ENCODE results near the gene DNAJC5G. TPM values are rescaled to one million over a fixed set of nuclear protein-coding genes. Genes with fewer than 3 reads are reported as not detected.

Gene DNAJC5G
- 5.7 TPM for polyA plus RNA-seq (2012; ENCODE audit: insufficient read depth, insufficient read length)

DNA sequence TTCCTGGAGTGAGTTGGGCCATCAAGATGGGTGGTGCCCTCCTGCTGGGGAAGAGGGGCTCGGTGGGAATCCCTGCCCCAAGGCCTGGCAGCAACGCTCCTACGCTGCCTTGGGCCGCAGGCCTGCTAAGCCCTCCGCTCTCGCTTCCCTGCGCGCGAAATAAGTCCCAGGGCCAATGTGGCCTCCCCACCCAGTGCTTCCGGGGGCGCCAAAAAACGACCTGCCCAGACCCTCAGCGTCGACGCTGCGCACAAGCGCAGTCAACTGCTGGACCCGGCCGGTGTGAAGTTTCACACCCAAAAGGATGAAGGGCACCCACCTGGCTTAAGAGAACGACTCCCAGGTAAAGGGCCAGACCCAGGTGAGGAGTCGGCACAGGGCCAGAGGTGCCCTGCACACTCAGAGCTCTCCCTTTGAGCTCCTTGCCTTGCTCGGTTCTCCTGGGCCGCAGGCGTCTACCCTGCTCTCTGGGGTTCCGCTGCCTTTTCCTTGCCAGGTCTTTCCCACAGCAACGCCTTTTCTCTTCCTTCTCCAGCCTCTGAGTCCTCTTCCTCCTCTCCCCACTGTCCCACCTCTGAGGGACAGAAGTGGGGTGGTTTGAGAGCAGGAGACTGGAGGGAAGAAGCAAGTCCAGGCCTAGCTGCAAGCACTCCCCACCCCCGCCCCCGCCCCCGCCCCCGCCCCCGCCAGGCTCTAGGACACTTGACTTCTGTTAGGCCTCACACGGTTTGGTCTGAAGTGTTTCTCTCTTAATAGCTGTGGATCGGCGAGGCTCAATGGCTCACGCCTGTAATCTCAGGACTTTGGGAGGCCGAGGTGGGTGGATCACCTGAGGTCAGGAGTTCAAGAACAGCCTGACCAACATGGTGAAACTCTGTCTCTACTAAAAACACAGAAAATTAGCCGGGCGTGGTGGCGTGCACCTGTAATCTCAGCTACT, at the start of gene DNAJC5G:
Gene DNAJC5G (plus strand): TSS at position 223 of the 940 bp plus-strand sequence. CDS start 1,296 bp downstream, outside the sequence.
- no peak for DNase-seq (ENCODE audit: low read depth, low spot score)
- no peak within 1 kb of the TSS for H3K4me3 ChIP-seq (ENCODE audit: low read length)

DNA sequence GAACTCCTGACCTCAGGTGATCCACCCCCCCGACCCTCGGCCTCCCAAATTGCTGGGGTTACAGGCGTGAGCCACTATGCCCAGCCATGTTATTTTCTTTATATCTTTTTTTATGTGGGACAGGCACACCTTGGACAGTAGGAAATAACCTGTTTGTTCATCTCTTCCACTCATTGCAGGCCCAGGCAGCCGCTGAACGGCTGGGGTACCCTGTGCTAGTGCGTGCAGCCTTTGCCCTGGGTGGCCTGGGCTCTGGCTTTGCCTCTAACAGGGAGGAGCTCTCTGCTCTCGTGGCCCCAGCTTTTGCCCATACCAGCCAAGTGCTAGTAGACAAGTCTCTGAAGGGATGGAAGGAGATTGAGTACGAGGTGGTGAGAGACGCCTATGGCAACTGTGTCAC, 49.7 kb upstream of the DNAJC5G start:
- no peak overlapping the region for H3K4me3 ChIP-seq (ENCODE audit: low read length)
- no peak for DNase-seq (ENCODE audit: low read depth, low spot score)

DNA sequence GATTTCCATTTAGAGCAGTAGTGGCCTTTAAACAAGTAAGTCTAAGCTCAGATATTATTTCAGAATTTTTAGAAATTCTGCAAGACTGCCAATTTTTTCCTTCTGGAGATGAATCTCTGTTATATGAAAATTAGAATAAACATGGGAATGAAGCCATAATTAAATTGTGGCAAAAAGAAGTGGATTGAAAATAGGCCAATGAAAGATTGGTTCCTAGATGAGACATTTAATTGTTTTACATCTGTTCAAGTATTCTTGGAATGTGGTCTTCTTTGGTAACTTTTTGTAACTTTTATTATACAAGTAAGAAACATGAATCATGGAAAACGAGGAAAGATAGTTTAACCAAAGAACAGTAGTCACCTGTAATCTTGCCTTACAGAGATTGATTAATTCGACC, 47.7 kb upstream of the DNAJC5G start:
- DNase-seq (ENCODE audit: low read depth, low spot score), result no peak
- H3K4me3 ChIP-seq (ENCODE audit: low read length), result no peak overlapping the region

GRCh38 chr2:27231921-27232320, 43.3 kb upstream of the DNAJC5G start:
- H3K4me3 ChIP-seq (ENCODE audit: low read length), result no peak overlapping the region
- DNase-seq (ENCODE audit: low read depth, low spot score), result no peak

GRCh38 chr2:27233341-27233740, 41.9 kb upstream of the DNAJC5G start:
- no peak overlapping the region for H3K4me3 ChIP-seq (ENCODE audit: low read length)
- DNase-seq (ENCODE audit: low read depth, low spot score), result no peak

GRCh38 chr2:27236136-27236535, 39.1 kb upstream of the DNAJC5G start:
- no peak for DNase-seq (ENCODE audit: low read depth, low spot score)
- no peak overlapping the region for H3K4me3 ChIP-seq (ENCODE audit: low read length)

DNA sequence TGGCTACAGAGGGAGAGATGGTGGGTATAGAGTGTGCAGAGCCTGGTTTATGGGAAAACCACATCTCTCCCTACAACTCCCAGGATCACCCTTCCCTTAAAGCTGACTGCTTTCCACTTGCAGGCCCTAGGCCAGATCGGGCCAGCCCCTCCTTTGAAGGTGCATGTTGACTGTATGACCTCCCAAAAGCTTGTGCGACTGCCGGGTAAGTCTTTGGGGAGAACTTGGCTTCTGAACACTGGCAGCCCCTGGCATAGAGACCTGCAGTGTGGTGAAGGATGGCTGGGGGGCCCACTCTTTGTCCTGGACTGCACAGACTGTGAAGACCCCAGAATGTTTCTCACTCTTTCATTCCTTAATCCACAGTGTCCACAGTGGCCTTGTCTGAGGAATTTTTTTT, 38.6 kb upstream of the DNAJC5G start:
- no peak overlapping the region for H3K4me3 ChIP-seq (ENCODE audit: low read length)
- DNase-seq (ENCODE audit: low read depth, low spot score), result no peak

GRCh38 chr2:27237341-27237945, 37.8 kb upstream of the DNAJC5G start:
- no peak for DNase-seq (ENCODE audit: low read depth, low spot score)
- H3K4me3 ChIP-seq (ENCODE audit: low read length), result no peak overlapping the region

- H3K4me3 ChIP-seq (ENCODE audit: low read length), result no peak overlapping the region
- DNase-seq (ENCODE audit: low read depth, low spot score), result no peak
These were observed 36.3 kb upstream of the DNAJC5G start for GRCh38 chr2:27238976-27239375.

GRCh38 chr2:27240406-27240805, 34.8 kb upstream of the DNAJC5G start:
- no peak for DNase-seq (ENCODE audit: low read depth, low spot score)
- H3K4me3 ChIP-seq (ENCODE audit: low read length), result no peak overlapping the region

GRCh38 chr2:27241761-27242613, 33.2 kb upstream of the DNAJC5G start:
- no peak overlapping the region for H3K4me3 ChIP-seq (ENCODE audit: low read length)
- DNase-seq (ENCODE audit: low read depth, low spot score), result peak; percentile 42

- H3K4me3 ChIP-seq (ENCODE audit: low read length), result no peak overlapping the region
- DNase-seq (ENCODE audit: low read depth, low spot score), result no peak
These were observed 32.6 kb upstream of the DNAJC5G start for GRCh38 chr2:27242614-27242951.

GRCh38 chr2:27243391-27244130, 31.7 kb upstream of the DNAJC5G start:
- H3K4me3 ChIP-seq (ENCODE audit: low read length), result no peak overlapping the region
- no peak for DNase-seq (ENCODE audit: low read depth, low spot score)

- DNase-seq (ENCODE audit: low read depth, low spot score), result no peak
- no peak overlapping the region for H3K4me3 ChIP-seq (ENCODE audit: low read length)
These were observed 30.1 kb upstream of the DNAJC5G start for GRCh38 chr2:27245116-27245515.

DNA sequence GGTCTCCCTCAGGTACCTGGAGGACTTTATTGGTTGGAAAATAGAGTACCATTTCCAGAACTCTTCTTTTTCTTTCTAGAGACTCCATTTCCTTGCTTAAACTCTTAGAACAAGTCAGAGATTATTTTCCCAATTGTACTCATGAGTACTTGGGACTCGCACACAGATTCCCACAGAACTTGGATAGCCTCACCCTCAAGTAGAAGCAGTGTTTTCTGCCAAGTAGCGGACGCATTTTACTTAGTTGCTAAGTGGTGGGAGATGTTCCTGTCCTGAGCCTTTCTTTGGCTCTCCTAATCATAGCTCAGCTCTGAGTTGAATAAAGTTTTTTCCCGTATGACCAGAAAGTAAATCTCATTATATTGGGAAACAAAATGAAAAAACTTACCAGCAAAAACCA, 29.6 kb upstream of the DNAJC5G start:
- DNase-seq (ENCODE audit: low read depth, low spot score), result no peak
- H3K4me3 ChIP-seq (ENCODE audit: low read length), result no peak overlapping the region

DNA sequence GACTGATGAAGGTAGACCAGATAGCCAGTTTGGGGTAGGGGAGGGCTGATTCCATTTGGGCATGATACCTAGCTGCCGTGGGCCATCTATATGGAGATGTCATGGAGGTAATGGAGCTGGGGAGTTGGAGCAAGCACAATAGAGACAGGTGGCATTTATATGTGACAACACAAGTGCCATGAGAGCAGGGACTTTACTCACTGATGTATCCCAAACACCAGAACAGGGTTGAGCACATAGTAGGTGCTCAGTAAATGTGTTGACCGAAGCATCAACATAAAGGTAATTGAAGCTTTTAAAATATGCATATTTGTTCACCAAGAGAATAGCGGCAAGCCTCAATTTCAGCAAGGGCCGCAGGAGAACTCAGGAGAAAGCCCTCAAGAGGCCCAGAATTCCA, 27.3 kb upstream of the DNAJC5G start:
- no peak for DNase-seq (ENCODE audit: low read depth, low spot score)
- no peak overlapping the region for H3K4me3 ChIP-seq (ENCODE audit: low read length)

DNA sequence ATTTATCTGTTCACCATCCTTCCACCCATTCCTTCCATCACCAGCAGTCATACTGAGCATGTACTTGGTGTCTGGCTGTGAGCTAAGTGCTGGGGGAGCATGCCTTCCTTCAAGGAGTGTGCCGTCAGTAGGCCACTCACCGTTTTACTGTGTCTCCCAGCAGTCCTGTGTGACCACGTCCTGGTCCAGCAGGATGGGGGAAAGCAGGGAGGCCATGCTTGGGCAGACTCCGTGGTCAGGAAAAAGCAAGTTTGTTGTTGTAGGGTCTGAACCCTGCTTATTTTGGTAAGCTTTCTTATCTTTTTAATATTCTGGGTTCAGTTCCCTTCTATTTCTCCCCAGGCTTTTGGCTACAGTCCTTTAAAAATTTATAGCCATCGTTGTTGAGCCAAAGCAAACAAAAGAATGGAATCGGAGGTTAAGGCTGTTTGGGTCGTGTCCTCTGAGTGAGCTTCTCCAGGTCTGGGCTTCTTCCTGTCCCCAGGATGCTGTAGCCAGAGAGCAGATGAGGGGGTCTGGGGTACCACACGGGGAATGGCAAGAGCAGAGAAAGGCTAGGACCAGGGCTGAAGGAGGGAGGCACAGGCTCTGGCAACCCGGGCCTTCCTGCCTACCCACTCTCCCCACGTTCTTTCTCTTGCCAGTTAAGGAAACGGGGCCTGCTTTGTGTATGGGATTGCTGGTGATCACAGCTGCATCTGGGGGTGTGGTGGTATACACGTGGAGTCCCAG, 25.9 kb upstream of the DNAJC5G start:
- DNase-seq (ENCODE audit: low read depth, low spot score), result no peak

GRCh38 chr2:27249891-27250651, 25.2 kb upstream of the DNAJC5G start:
- DNase-seq (ENCODE audit: low read depth, low spot score), result no peak
- H3K4me3 ChIP-seq (ENCODE audit: low read length), result no peak overlapping the region

More for the DNA sequence above, 25.9 kb upstream of the DNAJC5G start:
- no peak overlapping the region for H3K4me3 ChIP-seq (ENCODE audit: low read length)

Measured in Jurkat, Clone E6-1 (cell line).